GM06990 (cell line): Measurements from ENCODE around the gene CHST12.
"Not testable (repeated sequence)": the region's sequence is repeated elsewhere in the genome, so short reads cannot be mapped to it uniquely, and the experiment has no call there.

ENCODE experiments used
- DNase-seq: peaks from one replicate; pipeline ENCODE4 v3.0.0-alpha.2; 2011; ENCODE audit not compliant: insufficient read length; ENCODE audit errors: extremely low read depth
- H3K27me3 ChIP-seq: replicated peaks from 2 replicates; pipeline ENCODE4 v1.6.0; 2011; ENCODE audit warnings: low read length; ENCODE audit not compliant: control insufficient read depth, insufficient read depth
- H3K36me3 ChIP-seq: 2 replicates; pipeline ENCODE4 v1.5.1; 2011; ENCODE audit warnings: low read length; ENCODE audit not compliant: control insufficient read depth, insufficient read depth
- H3K4me3 ChIP-seq: replicated peaks from 2 replicates; pipeline ENCODE4 v1.5.1; 2011; ENCODE audit warnings: low read depth, mild to moderate bottlenecking, control low read depth, low read length
- CTCF ChIP-seq: IDR thresholded peaks from 2 replicates; pipeline ENCODE4 v1.5.1; 2011; ENCODE audit warnings: low read length, control low read depth, mild to moderate bottlenecking, inconsistent platforms; ENCODE audit not compliant: insufficient read depth, poor library complexity, severe bottlenecking

CHST12 gene

DNA sequence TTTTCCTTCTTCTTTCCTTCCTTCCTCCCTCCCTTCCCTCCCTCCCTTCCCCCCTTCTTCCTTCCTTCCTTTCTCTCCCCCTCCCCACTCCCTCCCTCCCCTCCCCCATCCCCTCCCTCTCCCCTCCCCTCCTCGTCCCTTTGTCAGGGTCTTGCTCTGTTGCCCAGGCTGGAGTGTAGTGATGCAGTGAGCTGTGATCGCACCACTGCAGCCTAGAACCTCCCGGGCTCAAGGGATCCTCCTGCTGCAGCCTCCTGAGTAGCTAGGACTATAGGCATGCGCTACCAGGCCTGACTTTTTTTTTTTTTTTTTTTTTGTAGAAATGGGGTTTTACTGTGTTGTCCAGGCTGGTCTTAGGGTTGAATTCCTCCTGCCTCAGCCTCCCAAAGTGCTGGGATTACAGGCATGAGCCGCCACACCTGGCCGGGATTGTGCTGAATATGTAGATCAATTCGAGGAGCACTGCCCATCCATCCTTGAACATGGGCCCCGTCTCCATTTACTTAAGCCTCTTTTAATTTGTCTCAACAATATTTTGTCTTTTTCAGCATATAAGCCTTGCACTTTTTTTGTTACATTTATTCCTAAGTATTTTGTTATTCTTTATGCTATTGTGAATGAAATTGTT is 49.3 kb downstream of the CHST12 start:
- Histone ChIP-seq H3K36me3 (no peaks in the 10 kb centered on the region), H3K4me3 (no peak overlapping the region), H3K27me3 (no peaks in the 10 kb centered on the region)
- no peak for DNase-seq
- no peak for TF ChIP-seq CTCF

- not testable (repeated sequence) for H3K36me3 ChIP-seq, H3K4me3 ChIP-seq, DNase-seq, H3K27me3 ChIP-seq
Measured at GRCh38 chr7:2453849-2454248, 50.4 kb downstream of the CHST12 start.

GRCh38 chr7:2459674-2460073 is 56.3 kb downstream of the CHST12 start:
- no peaks in the 10 kb centered on the region for H3K27me3 ChIP-seq
- H3K4me3 ChIP-seq: no peak overlapping the region
- DNase-seq: no peak

DNA sequence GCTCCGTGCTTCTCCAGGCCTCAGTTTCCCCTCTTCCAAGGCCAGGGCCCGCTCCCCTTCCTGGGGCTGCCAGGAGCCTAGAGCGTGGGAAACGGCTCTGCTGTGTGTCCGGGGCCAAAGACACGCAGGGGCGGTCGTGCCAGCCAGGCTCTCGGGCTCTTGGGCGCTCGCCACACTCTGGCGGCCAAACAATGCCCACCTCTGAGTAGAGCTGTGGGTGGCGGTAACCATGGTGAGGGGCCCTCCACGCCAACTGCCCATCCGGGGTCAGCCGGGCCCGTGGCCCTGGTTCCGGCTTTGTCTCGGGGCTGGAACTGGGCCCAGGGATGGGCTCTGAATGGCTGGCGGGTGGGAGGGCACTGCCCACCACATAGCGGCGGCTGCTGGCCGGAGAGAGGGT is 56.8 kb downstream of the CHST12 start:
- TF ChIP-seq CTCF: no peak

More at GRCh38 chr7:2459674-2460073, 56.3 kb downstream of the CHST12 start:
- no peaks in the 10 kb centered on the region for H3K36me3 ChIP-seq
- TF ChIP-seq CTCF: no peak

DNA sequence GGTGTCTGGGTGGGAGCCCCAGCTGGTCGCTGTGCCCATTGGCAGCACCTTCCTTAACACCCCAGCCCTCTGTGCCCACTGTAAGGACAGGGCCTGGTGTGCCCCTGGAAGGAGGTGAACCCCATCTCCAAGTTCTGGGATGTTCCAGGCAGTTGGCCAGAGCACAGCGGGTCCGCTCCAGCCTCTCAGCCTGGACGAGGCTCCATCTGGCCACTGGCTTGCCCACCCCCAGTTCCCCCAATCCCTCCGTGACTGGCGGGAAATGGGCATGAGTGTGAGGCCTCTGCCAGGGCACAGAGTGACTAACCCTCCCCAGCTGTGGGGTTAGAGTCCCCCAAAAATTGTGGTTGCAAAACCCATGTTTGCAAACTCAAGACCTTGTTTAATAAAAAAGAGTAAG is 57.2 kb downstream of the CHST12 start:
- TF ChIP-seq CTCF: no peak
- DNase-seq: no peak
- Histone ChIP-seq H3K4me3 (no peak overlapping the region), H3K36me3 (no peaks in the 10 kb centered on the region), H3K27me3 (no peaks in the 10 kb centered on the region)

More for the DNA sequence above, 56.8 kb downstream of the CHST12 start:
- Histone ChIP-seq H3K27me3 (no peaks in the 10 kb centered on the region), H3K4me3 (no peak overlapping the region), H3K36me3 (no peaks in the 10 kb centered on the region)
- DNase-seq: no peak

- no peaks in the 10 kb centered on the region for H3K36me3 ChIP-seq
- DNase-seq: no peak
- no peak for TF ChIP-seq CTCF
- H3K4me3 ChIP-seq: no peak overlapping the region
- H3K27me3 ChIP-seq: no peaks in the 10 kb centered on the region
Measured at GRCh38 chr7:2461268-2462026, 58.0 kb downstream of the CHST12 start.
